Left ventricle myocardium inferior (tissue), 1 donor: ENCODE measurements around the gene NTNG1. TPM values are rescaled to one million over a fixed set of nuclear protein-coding genes. Genes with fewer than 3 reads are reported as not detected.
"Not testable (repeated sequence)": the region's sequence is repeated elsewhere in the genome, so short reads cannot be mapped to it uniquely, and the experiment has no call there.

Experiments used
- DNase-seq: peaks from one replicate; pipeline ENCODE4 v3.0.0-alpha.2; 2020
- H3K27ac ChIP-seq: fragments of 200-600 bp; replicated peaks from 2 replicates; pipeline ENCODE4 v1.8.0; 2021
- H3K27me3 ChIP-seq: fragments of 200-600 bp; 2 replicates; pipeline ENCODE4 v1.8.0; 2021; ENCODE audit warnings: low read depth
- H3K36me3 ChIP-seq: fragments of 200-600 bp; 2 replicates; pipeline ENCODE4 v1.8.0; 2021
- H3K4me1 ChIP-seq: fragments of 200-600 bp; 2 replicates; pipeline ENCODE4 v1.8.0; 2021
- H3K4me3 ChIP-seq: fragments of 200-600 bp; 2 replicates; pipeline ENCODE4 v1.8.0; 2021; ENCODE audit warnings: mild to moderate bottlenecking, moderate library complexity
- H3K9me3 ChIP-seq: fragments of 200-600 bp; replicated peaks from 2 replicates; pipeline ENCODE4 v1.8.0; 2021
- intact Hi-C: fragments of 100-400 bp; cut with micrococcal nuclease; formaldehyde crosslinking; loops from one replicate; pipeline ENCODE4 v1.11.0; 2022
- total RNA-seq: library from RNA; stranded (reverse); fragmentation: NEBNext Ultra II Directional; extraction: Animal tissue kit (Norgen Biotek cat#: 25700); gene quantifications from one replicate; pipeline ENCODE4 v1.2.1, GENCODE V29; 2021
- TF ChIP-seq, protein P1 (sequence below): fragments of 200-600 bp; IDR thresholded peaks from 2 replicates; pipeline ENCODE4 v1.8.0; 2021; ENCODE audit warnings: antibody characterized with exemption, mild to moderate bottlenecking, borderline replicate concordance
- donor health status: DM: no; HTN: yes; CAD: no; lungs with severe emphysema.

Gene NTNG1
- total RNA-seq, 1 donor from 2014 or later: 0.30 TPM

DNA sequence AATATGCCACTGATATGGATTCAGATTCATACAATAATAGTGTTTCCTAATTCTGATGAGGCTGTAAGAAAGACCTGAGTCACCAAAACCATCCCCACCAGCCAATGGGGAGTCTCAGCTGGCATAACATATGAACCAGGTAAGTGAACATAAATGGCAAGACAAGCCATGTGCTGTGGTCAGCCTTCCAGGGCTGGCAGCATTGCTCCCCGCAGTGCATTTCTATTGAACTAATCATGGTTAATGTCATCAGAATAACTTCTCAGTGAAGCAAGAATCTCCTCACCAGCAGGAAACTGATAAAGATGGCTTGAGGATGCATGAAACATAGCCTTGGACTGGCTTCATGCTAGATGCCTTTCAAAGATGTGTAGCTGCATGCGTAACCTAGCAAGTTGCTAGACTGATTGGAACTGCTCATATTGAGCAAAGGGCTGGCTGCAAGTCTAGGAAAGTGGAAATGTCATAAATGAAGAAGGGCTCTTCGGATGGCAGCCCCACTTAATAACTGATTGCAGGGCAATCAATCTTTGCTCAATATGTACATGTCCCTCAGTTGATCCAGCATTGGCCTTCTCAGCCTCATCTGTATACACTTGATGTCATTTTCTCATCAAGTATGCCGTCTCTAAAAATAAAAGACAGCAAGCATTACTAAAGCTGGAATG, 88.0 kb downstream of the NTNG1 start:
- H3K36me3 ChIP-seq: no peaks in the 10 kb centered on the region
- TF ChIP-seq, protein P1, sequence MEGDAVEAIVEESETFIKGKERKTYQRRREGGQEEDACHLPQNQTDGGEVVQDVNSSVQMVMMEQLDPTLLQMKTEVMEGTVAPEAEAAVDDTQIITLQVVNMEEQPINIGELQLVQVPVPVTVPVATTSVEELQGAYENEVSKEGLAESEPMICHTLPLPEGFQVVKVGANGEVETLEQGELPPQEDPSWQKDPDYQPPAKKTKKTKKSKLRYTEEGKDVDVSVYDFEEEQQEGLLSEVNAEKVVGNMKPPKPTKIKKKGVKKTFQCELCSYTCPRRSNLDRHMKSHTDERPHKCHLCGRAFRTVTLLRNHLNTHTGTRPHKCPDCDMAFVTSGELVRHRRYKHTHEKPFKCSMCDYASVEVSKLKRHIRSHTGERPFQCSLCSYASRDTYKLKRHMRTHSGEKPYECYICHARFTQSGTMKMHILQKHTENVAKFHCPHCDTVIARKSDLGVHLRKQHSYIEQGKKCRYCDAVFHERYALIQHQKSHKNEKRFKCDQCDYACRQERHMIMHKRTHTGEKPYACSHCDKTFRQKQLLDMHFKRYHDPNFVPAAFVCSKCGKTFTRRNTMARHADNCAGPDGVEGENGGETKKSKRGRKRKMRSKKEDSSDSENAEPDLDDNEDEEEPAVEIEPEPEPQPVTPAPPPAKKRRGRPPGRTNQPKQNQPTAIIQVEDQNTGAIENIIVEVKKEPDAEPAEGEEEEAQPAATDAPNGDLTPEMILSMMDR: no peak
- H3K9me3 ChIP-seq: no peaks in the 10 kb centered on the region
- no peak overlapping the region for H3K27ac ChIP-seq
- H3K27me3 ChIP-seq: no peaks in the 10 kb centered on the region
- no peaks in the 10 kb centered on the region for H3K4me1 ChIP-seq
- intact Hi-C loops: no loop called here
- no peak for DNase-seq
- H3K4me3 ChIP-seq: no peak overlapping the region

DNA sequence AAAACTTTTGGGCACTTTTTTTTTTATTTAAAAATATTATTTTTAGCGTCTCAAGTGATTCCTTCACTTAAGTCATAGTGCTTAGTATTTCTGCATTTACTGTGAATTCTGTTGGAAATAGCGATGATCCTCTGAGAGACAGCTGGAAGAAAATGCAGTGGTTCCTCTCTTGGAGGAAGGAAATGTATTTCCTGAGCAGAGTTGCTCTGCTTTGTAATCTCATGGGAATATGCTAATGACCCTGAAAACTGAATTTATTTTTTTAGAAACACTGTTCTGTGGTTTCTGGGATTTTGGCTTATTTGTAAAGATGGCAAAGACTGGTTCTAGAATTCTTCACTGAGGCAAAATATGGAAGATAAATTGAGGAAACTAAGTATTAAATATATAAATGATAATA, 88.9 kb downstream of the NTNG1 start:
- intact Hi-C loops: no loop called here
- TF ChIP-seq, protein P1: no peak
- H3K4me3 ChIP-seq: no peak overlapping the region
- no peak overlapping the region for H3K27ac ChIP-seq
- H3K9me3 ChIP-seq: no peaks in the 10 kb centered on the region
- no peak for DNase-seq
- no peaks in the 10 kb centered on the region for H3K4me1 ChIP-seq
- H3K27me3 ChIP-seq: no peaks in the 10 kb centered on the region
- no peaks in the 10 kb centered on the region for H3K36me3 ChIP-seq

DNA sequence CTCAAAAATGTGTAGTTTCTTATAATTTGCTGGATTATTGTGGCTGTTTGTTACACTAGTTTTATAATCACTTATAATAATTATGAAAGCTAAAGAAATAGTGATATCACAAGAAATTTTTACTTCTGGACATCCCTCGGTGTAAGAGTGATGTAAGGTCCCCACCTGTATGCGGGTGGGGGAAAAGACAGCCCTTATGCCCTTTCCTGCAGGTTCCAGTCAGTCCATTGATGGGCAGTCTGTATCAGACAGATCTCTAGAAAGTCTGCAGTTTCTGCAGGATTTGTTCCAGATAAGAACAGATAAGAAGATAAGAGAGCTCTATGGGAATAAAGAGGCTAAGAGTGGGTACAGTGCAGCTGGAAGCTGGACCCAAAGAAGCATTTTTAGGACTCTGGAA, 89.3 kb downstream of the NTNG1 start:
- H3K27me3 ChIP-seq: no peaks in the 10 kb centered on the region
- intact Hi-C loops: no loop called here
- H3K9me3 ChIP-seq: no peaks in the 10 kb centered on the region
- H3K4me3 ChIP-seq: no peak overlapping the region
- DNase-seq: no peak
- H3K4me1 ChIP-seq: no peaks in the 10 kb centered on the region
- no peak overlapping the region for H3K27ac ChIP-seq
- no peaks in the 10 kb centered on the region for H3K36me3 ChIP-seq
- TF ChIP-seq, protein P1: no peak

DNA sequence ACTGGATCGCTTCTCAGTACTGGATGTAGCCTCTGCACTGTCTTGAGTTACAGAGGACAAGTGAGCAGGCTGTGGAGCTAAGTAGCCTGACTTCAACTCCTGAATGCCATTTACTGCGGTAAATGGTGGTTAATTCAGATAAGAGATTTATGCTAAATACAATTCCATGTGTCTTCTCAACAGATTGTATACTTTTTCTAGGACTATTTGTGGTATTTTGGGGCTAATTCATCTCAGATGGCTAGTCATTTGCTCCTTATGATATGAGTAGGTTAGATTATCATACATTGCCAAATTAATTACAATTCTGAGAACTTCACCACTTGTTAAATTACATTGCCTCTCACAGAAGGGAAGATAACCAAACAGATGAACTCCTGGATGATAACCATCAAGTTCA, 90.5 kb downstream of the NTNG1 start:
- no peaks in the 10 kb centered on the region for H3K4me1 ChIP-seq
- no peaks in the 10 kb centered on the region for H3K27me3 ChIP-seq
- TF ChIP-seq, protein P1: no peak
- intact Hi-C loops: no loop called here
- H3K9me3 ChIP-seq: peaks cover 5% of the 10 kb centered on the region
- no peak overlapping the region for H3K4me3 ChIP-seq
- no peaks in the 10 kb centered on the region for H3K36me3 ChIP-seq
- H3K27ac ChIP-seq: no peak overlapping the region
- no peak for DNase-seq

DNA sequence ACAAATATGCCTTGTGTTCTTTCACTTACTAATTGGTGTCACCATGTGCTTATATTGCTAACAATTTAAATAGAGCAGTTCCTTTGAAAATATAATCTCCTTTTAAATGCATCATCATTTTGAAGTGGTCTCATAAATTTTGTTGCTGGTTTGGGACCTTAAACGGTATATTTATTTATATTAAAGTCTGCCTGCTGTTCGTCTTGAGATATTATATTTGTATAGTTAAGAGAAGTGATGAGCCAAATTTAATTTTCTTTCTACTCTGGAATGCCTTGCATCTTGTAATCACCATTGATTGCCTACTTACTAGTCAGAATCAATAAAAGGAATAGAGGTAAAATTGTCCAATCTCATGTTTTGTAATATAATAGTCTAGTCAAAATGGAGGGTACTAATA, 91.6 kb downstream of the NTNG1 start:
- TF ChIP-seq, protein P1: no peak
- Histone ChIP-seq H3K9me3 (peaks cover 17% of the 10 kb centered on the region), H3K4me1 (no peaks in the 10 kb centered on the region), H3K36me3 (no peaks in the 10 kb centered on the region), H3K27me3 (no peaks in the 10 kb centered on the region), H3K27ac (no peak overlapping the region), H3K4me3 (no peak overlapping the region)
- no peak for DNase-seq
- intact Hi-C loops: no loop called here

DNA sequence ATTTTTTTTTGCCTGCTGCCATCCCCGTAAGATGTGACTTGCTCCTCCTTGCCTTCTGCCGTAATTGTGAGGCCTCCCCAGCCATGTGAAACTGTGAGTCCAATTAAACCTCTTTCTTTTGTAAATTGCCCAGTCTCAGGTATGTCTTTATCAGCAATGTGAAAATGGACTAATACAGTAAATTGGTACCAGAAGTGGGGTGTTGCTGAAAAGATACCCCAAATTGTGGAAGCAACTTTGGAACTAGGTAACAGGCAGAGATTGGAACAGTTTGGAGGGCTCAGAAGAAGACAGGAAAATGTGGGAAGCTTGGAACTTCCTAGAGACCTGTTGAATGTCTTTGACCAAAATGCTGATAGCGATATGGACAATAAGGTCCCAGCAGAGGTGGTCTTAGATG, 95.9 kb downstream of the NTNG1 start:
- H3K27me3 ChIP-seq, DNase-seq, H3K4me3 ChIP-seq, H3K4me1 ChIP-seq, H3K27ac ChIP-seq, H3K36me3 ChIP-seq, intact Hi-C loops: not testable (repeated sequence)
- peaks cover 28% of the 10 kb centered on the region for H3K9me3 ChIP-seq
